ENCODE measurements around the gene GCC1. TPM values are rescaled to one million over a fixed set of nuclear protein-coding genes. Genes with fewer than 3 reads are reported as not detected.
A peak's percentile ranks its signal among the peaks of the same experiment; 100 is the strongest.

GCC1 gene, protein sequence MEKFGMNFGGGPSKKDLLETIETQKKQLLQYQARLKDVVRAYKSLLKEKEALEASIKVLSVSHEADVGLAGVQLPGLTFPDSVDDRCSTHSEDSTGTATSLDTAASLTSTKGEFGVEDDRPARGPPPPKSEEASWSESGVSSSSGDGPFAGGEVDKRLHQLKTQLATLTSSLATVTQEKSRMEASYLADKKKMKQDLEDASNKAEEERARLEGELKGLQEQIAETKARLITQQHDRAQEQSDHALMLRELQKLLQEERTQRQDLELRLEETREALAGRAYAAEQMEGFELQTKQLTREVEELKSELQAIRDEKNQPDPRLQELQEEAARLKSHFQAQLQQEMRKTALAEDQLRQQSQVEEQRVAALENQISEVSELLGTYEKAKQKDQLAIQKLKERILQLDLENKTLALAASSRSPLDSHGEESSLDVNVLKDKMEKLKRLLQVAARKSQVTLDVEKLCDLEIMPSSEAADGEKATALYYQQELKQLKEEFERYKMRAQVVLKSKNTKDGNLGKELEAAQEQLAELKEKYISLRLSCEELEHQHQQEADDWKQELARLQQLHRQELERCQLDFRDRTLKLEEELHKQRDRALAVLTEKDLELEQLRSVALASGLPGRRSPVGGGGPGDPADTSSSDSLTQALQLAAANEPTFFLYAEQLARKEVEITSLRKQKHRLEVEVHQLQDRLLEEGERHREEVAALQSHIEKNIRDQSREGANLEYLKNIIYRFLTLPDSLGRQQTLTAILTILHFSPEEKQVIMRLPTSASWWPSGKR
- total RNA-seq (2013), result 17.1 TPM
- polyA plus RNA-seq, result 1 to 10 TPM; 5.9 to 9.2 (median 6.4) TPM
- 9.8 and 15.6 TPM in 2 replicates for polyA minus RNA-seq
- 46.6 to 98.0 (median 72.3) reads per million in 11 experiments for total RNA-seq

DNA sequence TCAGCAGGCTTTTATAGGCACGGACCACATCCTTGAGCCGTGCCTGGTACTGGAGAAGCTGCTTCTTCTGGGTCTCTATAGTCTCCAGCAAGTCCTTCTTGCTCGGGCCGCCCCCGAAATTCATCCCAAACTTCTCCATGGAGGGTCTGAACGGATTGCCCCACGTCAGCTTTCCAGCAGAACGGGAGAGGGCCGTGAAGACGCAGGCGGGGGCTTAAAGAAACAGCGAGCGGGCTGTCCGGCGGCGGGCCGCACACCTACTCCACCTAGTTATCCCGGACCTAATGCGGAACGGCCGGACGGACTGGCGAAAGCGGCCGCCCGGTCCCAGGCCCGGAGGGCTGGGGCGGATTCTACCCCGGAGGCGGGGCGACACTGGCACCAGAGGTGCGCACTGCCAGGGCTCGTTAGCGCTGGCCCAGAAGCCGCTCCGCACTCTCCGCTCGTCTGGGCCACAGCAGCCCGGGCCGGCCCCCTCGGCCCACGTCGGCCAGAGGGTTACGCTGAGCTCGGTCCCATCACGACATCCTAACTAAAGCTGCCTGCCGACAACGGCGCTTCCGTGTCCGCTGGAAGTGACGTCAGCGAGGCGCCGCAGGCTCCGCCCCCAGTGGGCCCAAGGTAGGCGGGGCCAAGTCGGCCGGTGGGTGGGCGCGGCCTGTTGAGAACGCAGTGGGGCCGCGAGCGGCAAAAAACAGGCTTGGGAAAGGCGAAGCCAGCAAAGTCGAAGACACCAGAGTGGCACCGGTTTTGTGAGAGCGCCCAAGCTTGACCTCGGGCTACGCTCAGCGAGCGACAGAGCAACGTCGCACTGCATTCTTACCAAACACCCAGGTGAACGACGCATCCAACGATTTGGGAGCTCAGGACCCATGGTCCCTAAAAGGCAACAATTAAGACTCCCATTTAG, at the start of gene GCC1:
Gene GCC1 (minus strand): TSS at position 553 of the 910 bp plus-strand sequence. CDS start 414 bp downstream, at position 139.
- 6% methylated on average over 78 of the region's 78 CpGs for WGBS (ENCODE audit: insufficient coverage)
- TF ChIP-seq, protein P1, sequence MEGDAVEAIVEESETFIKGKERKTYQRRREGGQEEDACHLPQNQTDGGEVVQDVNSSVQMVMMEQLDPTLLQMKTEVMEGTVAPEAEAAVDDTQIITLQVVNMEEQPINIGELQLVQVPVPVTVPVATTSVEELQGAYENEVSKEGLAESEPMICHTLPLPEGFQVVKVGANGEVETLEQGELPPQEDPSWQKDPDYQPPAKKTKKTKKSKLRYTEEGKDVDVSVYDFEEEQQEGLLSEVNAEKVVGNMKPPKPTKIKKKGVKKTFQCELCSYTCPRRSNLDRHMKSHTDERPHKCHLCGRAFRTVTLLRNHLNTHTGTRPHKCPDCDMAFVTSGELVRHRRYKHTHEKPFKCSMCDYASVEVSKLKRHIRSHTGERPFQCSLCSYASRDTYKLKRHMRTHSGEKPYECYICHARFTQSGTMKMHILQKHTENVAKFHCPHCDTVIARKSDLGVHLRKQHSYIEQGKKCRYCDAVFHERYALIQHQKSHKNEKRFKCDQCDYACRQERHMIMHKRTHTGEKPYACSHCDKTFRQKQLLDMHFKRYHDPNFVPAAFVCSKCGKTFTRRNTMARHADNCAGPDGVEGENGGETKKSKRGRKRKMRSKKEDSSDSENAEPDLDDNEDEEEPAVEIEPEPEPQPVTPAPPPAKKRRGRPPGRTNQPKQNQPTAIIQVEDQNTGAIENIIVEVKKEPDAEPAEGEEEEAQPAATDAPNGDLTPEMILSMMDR (IDR thresholded peaks at IDR 0.05), result no peak
- Histone ChIP-seq H3K79me2 (ENCODE audit: insufficient read depth, low read length) (peaks cover 47% of the 10 kb centered on the region), H3K4me3 (replicated peaks in 1 of 3; ENCODE audit: low read depth in 2 of 3, low read length in 3 of 3) (peak within 1 kb of the TSS; percentile 64 to 91 (median 88)), H3K9me3 (replicated peaks in 1 of 2; ENCODE audit: control insufficient read depth in 1 of 2, insufficient read depth in 1 of 2, low read length in 2 of 2) (no peaks in the 10 kb centered on the region), H3K9ac (ENCODE audit: insufficient read depth, low read length, poor library complexity, severe bottlenecking) (peak within 1 kb of the TSS; percentile 87), H4K20me1 (ENCODE audit: insufficient read depth, low read length) (peaks cover 38% of the 10 kb centered on the region), H3K36me3 (replicated peaks in 1 of 2; ENCODE audit: control insufficient read depth in 1 of 2, insufficient read depth in 2 of 2, low read length in 2 of 2) (peaks cover 24 to 37% of the 10 kb centered on the region in 2 donors), H3K27me3 (ENCODE audit: control insufficient read depth in 2 of 2, insufficient read depth in 2 of 2, low read length in 2 of 2) (no peaks in the 10 kb centered on the region), H3K4me1 (ENCODE audit: control insufficient read depth in 1 of 2, insufficient read depth in 2 of 2, low read length in 2 of 2) (peaks cover 53 to 65% of the 10 kb centered on the region in 2 donors), H3K27ac (ENCODE audit: low read depth in 1 of 2, low read length in 2 of 2) (peak within 1 kb of the TSS; percentile 76 to 90), H3K4me2 (replicated peaks; ENCODE audit: extremely low read depth, low read length, poor library complexity, severe bottlenecking) (peak within 1 kb of the TSS; percentile 86), H2AFZ (ENCODE audit: insufficient read depth, low read depth, low read length, poor library complexity, severe bottlenecking) (peak within 1 kb of the TSS; percentile 91)
- intact Hi-C loops (cut with micrococcal nuclease), result loop anchor here (5.0 kb wide), 2 partner anchors 67 to 193 kb away; partner anchors contain the start of genes ZNF800 (in 2 of the 2) and SND1 (in 1 of the 2)
- H3K27me3 Mint-ChIP-seq (ENCODE audit: low read depth in 3 of 3), result no peaks in the 10 kb centered on the region
- H3K9me3 Mint-ChIP-seq, result peaks cover 0 to 4% (median 0%) of the 10 kb centered on the region in 7 donors
- peaks cover 70% of the 10 kb centered on the region for H3K4me1 Mint-ChIP-seq
- peak within 1 kb of the TSS; percentile 91 to 93 for H3K4me3 Mint-ChIP-seq
- peaks cover 28 to 39% of the 10 kb centered on the region in 2 donors for H3K36me3 Mint-ChIP-seq
- peak within 1 kb of the TSS; percentile 89 to 97 (median 92) for H3K27ac Mint-ChIP-seq
- DNase-seq, result peak; percentile 82 to 89 (median 88)

Measured in CD14-positive monocyte (primary cell).